Pons (tissue), 1 donor: ENCODE measurements around the gene BBS10.
A peak's percentile ranks its signal among the peaks of the same experiment; 100 is the strongest.
"Not testable (repeated sequence)": the region's sequence is repeated elsewhere in the genome, so short reads cannot be mapped to it uniquely, and the experiment has no call there.

Experiments used
- DNase-seq: peaks from one replicate; pipeline ENCODE4 v3.0.0-alpha.2; 2016; ENCODE audit warnings: low spot score

BBS10 gene

GRCh38 chr12:76348079-76348901 is at the start of gene BBS10:
BBS10 (minus strand) TSS chr12:76348415; CDS start chr12:76348358, 57 bp downstream.
- DNase-seq = peak; percentile 87

GRCh38 chr12:76391461-76391860 is 43.2 kb upstream of the BBS10 start:
- no peak for DNase-seq

- DNase-seq = no peak
Observed at GRCh38 chr12:76387614-76388013, 39.4 kb upstream of the BBS10 start.

- no peak for DNase-seq
Observed at GRCh38 chr12:76384560-76384959, 36.3 kb upstream of the BBS10 start.

DNA sequence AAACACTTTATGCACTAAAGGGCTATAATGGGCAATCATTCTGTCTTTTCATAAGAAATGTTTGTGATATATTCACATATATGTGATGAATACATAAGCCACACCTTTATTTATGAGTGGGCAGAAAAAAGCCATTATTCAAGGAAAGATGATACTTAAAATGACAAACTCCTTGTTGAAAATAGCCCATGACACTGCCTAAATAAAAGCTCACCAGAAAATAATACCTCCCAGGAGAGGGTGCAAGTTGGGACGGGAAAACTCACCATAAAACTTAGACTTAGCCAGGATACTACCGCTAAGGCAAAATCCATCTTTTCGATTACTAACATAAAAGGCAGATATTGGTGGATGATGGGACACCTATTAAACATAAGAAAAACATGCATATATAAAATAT is 35.8 kb upstream of the BBS10 start:
- DNase-seq = no peak

DNA sequence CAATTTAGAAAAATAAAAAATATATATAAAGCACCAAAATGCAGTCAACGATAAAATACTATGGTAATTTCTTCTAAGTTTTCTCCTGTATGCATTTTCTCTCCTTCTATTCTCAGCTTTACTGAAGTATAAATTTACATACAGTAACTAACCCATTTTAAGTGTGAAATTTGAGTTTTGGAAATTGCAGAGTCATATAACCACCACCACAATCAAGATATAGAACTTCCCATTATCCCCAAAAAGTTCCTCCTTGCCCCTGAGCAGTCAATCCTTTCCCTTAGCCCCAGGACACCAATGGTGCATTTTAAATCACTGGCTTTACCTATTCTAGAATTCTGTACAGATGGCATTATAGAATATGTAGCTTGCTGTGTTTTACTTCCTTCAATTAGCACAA is 31.0 kb upstream of the BBS10 start:
- DNase-seq = no peak

- not testable (repeated sequence) for DNase-seq
Observed at GRCh38 chr12:76376876-76377275, 28.7 kb upstream of the BBS10 start.

- no peak for DNase-seq
Observed at GRCh38 chr12:76375939-76376338, 27.7 kb upstream of the BBS10 start.

DNA sequence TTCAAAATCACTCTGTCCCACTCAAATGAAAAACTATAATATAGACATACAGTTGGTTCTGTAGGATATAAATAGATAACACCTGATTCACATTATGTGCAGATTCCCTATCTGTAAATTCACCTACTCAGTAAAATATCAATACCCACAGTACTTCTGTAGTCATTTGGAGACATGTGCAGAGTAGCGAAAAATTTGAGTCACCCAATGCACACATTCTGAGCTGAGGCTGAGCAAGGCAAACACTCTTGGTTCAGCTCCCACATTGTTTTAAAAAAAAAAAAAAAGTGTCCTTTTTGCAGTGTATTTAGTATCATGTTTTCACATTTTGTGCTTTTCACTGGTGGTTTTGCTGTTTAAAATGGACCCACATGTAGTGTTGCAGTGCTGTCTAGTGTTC is 27.3 kb upstream of the BBS10 start:
- no peak for DNase-seq

DNA sequence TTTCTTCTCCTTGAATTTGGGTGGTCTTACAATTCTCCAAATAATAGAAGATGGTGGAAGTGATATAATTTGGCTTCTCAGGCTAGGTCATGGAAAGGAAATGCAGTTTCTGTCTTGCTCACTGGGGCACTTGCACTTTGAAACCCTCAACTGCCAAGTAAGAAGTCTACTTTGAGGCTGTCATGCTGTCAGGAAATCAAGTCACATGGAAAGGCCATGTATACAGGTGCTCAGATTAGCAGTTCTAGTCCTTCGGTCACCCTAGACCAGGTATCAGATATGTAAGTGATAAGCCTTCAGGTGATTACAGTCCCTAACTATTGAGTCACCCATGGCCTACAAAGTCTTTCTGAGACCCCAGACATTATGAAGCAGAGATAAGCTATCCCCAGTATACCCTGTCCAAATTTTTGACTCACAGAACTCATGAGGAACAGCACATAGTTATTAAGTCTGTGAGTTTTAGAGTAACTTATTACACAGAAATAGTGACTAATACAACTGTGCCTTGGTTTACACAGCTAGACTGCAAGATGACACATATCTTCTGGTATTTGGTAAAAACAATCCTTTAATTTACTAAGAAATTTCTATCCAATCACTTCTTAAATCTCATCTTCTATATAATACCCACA is 26.3 kb upstream of the BBS10 start:
- DNase-seq = no peak

DNA sequence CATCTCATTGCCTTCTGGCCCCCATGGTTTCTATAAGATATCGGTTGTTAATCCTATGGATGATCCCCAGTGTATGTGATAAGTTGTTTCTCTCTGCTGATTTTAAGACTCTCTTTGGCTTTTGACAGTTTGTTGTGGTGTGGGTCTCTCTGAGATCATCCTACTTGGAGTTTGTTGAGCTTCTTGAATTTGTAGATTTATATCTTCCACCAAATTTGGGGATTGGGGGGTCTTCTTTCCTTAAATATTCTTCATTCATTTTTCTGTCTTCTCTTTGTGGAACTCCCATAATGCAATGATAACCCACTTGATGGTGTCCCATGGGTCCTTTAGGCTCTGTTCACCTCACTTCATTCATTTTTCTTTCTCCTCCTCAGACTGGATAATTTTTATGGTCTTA is 20.0 kb upstream of the BBS10 start:
- no peak for DNase-seq

DNA sequence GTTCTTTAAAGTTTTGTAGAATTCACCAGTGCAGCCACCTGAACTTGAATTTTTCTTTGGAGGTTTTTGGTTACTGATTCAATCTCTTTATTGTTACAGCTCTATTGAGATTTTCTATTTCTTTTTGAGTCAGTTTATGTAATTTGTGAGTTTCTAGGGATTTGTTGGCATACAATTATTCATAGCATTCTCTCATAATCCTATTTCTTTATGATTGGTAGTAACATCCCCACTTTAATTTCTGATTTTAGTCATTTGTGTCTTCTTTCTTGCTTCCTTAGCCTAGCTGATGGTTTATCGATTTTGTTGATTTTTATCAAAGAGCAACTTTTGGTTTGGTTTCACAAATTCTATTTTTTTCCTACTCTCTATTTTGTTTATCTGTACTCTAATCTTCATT is 17.9 kb upstream of the BBS10 start:
- no peak for DNase-seq

- DNase-seq = not testable (repeated sequence)
Observed at GRCh38 chr12:76364131-76364530, 15.9 kb upstream of the BBS10 start.

- no peak for DNase-seq
Observed at GRCh38 chr12:76360316-76360715, 12.1 kb upstream of the BBS10 start.

DNA sequence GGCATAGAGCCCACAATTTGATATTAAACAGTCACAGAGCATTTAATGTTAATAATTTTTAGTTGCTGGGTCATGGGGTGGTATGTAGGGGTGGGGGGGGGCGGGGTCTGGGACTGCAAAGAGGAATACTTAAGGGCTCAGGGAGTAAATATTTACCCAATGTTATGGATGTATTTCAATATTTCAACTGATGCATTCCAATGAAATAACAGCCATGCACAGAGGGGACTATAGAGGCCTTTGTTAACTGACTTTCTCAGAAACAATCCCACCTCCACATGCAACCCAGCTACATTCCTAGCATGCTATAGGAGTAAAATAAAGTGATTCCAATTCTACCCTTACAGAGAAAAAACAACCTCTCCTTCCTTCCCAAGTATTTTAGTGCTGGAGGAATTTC is 7.9 kb upstream of the BBS10 start:
- DNase-seq = no peak

- DNase-seq = peak; percentile 94
Observed at GRCh38 chr12:76346798-76347420, 1.3 kb downstream of the BBS10 start.

DNA sequence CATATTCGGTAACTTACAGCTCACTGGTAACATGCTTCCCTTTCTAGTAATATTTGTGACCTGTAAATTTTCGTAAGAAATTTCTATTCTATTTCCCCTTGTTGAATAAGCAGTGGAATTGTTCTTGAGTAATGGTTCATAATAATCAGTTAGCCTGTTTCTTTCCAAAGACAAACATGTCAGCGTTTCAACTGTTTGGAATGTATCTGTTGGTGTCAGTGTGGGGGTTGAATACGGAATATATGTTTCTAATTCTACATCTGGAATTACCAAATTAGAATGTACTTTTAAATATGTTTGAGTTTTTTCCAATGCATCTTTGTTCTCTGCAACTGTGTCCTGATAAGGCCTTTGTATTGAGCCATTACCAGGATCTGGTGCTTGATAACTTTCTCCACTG is 2.0 kb downstream of the BBS10 start:
- peak; percentile 5 for DNase-seq

DNA sequence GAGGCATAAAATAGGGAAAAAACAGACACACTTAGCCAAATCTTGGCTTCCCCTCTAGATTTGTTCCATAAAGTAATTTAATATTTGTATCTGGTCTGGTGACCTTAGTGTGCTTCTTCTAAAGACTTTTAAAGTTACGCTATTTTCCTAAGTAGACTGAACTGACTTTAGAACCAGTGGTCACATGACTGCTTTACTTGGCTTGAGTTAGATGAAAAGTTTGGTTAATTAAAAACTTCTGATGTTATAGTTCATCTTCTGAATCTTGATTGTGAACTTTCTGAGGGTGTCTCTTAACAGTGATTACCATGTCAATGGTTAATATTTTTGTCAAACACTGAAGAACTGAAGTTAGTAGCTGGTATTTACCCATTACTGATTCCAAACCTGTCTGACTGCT is 2.6 kb downstream of the BBS10 start:
- DNase-seq = no peak

- DNase-seq = no peak
Observed at GRCh38 chr12:76341436-76342030, 6.7 kb downstream of the BBS10 start.

GRCh38 chr12:76340680-76341435 is 7.4 kb downstream of the BBS10 start:
- peak; percentile 4 for DNase-seq

DNA sequence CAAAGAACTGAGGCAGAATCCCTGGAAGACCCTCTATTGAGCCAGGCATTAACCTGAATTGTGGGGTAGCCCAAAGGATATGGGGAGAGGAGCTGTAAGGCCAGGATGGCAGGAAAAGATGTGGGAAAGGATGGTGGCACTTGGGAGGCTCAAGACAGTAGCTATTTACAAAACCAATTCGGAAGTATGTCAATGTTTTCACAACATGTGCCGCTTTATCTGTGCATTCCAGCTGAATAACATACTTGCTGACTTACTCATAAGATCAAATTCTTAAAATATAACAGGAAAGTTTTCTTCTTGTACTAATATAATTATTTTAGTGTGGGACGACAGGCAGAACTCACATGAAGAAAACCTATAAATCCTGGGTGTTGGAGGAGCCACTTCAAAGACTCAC is 10.6 kb downstream of the BBS10 start:
- no peak for DNase-seq

DNA sequence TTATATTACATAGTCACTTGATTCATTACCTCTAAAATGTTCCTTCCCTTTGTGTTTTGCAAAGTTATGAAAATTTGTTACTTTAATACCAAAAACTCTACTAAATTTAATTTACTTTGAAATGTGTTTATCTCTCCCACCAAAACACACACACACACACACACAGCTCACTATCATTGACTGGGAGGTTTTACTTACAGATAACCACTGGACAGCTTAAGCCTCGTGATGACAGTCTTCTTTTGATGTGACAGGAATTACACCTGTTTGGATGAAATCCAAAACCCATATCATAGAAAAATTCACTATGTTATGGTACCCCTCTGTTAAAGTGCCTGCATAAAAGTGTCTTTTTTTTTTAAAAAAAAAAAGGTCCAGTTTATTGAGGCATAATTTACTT is 15.6 kb downstream of the BBS10 start:
- DNase-seq = no peak
